ENCODE results near the gene GPC5.

Gene GPC5

DNA sequence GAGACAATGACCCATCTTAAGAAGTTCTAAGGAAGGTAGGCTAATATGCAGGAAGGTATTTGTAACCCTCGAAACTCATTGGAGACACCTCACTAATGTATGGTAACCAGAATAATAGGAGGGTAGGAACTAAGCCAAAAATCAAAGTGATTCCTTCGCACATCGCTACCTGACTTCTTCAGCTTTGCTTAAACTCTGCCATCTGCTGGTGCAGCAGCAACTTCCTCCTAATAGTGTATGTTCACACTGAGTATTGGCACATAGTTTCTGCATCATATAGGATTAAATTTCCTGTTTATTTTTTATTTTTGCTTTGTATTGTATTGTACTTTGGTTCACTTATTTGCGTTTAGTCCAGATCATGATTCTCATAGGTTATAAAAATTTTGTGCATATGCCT, 676.2 kb downstream of the GPC5 start:
- peak; percentile 10 for DNase-seq

DNA sequence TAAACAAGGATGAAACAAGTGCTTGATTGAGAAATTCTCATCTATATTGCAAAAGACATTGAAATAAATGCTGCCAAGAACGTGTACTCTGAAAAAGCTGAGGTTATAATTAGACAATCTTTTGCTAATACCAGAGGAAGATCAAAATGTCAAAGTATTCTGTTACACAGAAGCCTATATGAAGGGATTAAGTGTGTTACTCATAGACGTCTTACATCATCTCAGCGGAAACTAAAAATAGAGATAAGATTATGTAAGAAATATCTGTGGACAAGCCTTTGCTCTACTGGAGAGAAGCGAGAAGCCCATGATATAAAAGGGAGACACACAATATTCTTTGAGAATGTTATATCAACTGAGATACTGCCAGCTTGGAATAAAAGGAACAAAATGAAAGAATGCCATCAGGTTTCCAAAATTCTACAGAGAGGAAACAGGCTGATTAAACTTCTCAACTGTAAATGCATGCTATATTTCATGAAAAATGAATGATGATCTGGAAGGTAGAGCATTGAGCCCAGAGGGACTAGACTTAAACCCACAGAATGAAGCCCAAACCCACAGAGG, 699.0 kb downstream of the GPC5 start:
- no peak for DNase-seq

DNA sequence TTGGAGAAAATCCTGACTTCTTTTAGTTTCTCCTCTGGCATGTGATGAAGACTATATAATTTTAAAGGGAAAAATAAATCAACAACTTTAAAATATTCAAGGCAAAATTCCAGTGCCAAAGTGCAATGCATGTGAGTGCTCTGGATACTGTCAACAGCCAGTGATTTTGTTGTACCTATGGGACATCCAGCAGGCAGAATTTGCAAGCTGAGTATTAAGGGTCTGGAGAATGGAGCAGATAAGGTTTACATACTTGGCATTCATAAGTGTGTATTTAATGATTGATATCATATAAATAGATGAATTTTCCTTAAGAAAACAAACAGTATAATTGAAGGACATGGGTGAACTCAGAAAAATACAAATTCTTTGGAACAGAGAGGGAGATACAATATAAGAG, 703.4 kb downstream of the GPC5 start:
- DNase-seq = no peak

DNA sequence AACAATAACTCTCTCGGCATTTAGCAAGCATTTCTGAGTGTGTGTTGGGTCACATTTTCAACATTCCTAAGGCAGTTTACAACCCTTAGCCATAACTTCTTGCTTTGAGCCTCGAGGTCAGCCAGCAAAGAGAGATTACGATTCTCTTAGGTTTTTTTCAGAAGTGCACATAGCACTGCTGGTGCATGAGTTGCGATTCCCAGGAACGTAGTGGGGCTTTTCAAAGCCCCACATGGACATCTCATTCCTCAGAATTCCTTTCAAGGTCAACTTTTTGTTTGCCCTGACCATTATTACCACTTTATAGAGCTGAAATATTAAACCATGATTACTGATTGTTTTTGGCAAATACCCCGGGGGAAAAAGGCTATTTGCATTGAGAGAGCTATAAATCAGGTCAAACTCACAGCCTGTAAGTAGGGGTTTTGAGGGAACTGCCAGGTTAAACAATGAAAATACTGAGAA, 705.3 kb downstream of the GPC5 start:
- no peak for DNase-seq

DNA sequence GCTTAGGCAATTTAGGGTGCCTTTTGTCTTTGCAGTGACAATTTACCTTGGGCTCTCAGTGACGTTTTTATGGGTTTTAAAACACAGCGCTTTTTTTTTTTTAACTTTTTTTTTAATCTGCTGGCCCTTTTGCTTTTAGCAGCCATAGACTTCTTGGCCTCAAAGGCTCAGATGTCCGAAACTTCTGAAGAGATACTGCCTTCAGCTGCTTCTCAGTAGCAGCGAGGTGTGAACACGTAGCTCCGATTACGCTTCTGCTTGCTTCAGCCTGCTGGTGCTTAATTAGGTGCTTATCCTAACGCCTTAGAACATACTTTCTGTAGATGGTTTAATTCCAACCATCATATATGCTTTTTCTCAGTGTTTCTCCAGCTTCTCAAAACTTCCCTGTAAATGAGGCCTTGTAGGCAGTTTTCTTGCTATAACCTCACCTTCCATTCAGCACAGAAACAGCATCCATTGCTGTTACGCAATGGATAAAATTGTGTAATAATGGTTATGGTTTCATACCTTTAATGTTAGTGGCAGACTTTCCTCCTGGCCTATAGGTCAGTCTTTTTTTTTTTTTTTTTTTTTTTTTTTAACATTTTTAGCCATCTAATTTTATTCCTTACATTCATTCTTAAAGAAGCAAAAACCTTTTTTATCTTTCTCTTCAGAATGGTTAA, 723.9 kb downstream of the GPC5 start:
- no peak for DNase-seq

DNA sequence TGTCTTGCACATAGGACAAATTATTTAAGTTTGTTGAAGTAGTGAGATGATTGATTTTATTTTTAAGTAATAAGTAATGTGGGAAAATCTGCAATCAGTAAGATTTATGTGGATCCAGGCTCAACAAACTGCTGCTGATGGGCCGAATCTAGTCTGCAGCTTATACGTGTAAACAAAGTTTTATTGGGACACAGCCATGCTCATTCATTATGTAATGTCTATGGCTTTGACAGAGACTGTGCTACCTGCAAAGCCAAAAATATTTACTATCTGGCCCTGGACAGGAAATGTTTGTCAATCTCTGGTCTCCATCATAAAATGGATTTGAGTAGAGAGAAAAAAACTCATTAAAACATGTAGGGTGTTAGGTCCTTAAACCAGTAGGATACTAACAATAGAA, 728.0 kb downstream of the GPC5 start:
- no peak for DNase-seq

DNA sequence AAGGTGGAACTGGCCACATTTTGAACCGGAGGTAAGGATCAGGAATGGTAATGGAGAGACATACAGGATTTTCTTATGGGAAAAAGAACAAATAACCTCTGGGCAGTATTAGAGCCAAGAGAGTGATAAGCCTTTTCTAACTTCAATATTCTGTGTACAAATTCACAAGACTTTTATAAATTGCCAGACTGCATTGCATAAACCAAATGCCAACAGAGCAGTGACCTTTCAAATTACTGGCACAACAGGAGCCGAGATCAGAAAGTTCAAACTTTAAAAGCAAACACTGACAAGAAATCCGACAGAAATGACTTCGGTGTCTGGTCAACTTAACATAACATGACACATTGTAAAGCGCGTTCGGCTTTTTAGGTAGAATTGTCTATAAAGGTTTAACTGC, 737.1 kb downstream of the GPC5 start:
- no peak for DNase-seq

DNA sequence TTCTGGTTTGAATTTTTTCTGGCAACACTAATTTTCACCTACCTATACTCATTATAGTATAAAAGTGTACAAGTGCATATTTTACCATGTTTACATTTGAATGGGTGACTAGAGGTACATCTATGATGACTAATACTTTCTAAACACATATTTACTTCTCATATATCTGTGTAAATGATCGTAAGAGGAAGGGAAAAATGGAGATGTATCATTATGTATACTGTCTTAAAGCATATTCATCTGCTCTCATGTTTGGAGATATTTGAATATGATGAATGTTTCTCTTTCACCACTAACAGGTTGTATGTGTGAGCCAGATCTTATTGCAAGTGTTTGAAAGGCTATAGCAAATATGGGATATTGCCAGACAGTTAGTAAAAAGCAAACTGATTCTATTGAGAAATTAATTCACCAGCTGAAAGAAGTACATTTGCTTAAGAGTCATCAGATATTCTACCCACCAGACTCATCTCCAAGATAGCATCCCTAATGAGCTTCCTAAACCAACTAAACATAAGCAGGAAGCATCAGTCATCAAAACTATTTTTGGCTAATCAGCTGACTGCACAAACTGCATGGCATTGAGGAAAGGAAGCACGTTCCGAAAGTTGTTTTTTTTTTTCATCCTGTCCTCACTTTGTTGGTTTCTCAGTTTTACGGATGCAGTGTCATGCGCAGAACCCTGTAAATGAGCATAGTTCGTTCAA, 738.2 kb downstream of the GPC5 start:
- DNase-seq = no peak

DNA sequence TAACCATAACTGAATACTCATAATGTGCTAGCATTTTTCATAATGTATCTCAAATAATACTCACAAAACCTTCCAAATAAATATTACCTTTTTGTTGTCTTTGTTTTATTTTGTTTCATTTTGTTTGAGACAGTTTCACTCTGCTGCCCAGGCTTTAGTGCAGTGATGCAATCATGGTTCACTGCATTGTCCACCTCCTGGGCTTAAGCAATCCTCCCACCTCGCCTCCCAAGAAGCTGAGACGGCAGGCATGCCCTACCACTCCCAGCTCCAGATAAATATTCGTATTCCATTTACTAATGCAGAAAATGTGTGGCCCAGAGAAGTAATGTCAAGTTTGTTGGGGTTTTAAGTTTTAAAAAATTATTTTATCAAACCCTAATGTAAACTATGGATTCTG, 739.1 kb downstream of the GPC5 start:
- no peak for DNase-seq

DNA sequence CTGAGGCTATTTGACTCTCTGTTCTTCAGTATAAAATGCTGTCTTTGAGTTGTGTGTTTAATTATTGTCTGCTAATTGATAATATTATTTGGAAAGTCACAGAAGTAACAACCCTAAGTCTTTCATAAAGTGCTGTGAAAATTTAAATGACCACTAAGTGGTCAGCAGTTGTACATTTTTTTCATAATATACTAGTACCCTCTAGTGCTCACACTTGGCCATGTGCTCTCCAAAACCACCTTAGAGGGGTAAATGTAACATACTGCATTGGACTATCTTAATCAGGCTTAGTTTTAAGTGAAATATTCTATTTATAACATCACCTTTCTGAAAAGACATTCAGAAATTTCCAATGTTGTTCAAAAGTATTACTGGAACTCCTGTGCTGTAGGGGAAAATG, 745.3 kb downstream of the GPC5 start:
- DNase-seq = no peak

DNA sequence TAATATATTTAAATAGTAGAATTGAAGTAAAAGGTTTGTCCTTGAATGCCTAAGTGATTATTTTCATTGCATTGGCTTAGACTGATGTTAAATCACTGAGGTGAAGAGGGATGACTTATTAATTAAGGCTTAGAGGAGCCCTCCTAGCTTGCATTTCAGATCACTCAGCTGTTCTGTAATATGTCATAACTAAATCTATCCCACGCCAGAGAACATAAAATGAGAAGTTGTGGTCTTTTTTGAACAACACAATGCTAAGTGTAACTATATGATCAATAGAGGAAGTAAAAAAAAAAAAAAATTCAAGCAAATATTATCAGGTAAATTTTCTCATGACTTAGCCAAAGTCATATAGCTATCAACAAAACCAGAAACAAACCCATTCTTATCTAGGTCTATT, 752.2 kb downstream of the GPC5 start:
- DNase-seq = no peak

DNA sequence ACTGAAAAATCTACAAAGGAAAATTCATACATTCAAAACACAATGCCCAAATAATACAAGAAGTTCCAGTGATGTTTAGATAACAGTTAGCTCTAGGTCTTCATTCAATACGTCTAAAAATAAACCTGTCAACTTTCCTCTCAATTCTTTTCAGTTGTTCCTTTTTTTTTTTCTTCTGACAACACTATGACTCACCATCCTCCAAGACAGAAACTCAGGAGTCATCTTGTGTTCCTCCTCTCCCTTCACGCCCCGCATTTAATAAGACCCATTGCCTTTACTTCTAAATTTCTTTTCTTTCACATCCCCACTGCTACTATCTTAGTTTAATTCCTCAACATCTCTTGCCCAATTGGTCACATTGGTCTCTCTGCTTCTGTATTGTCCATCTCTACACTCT, 759.9 kb downstream of the GPC5 start:
- DNase-seq = no peak

DNA sequence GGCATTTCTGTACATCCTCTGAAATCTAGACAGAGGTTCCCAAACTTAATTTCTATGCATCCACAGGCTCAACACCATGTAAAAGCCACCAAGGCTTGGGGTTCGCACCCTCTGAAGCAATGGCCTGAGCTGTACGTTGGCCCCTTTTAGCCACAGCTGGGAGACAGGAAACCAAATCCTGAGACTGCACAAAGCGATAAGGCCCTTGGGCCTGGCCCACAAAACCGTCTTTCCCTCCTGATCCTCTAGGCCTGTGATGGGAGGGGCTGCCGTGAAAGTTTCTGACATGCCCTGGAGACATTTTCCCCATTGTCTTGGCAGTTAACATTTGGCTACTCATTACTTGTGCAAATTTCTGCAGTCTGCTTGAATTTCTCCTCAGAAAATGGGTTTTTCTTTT, 766.4 kb downstream of the GPC5 start:
- no peak for DNase-seq

DNA sequence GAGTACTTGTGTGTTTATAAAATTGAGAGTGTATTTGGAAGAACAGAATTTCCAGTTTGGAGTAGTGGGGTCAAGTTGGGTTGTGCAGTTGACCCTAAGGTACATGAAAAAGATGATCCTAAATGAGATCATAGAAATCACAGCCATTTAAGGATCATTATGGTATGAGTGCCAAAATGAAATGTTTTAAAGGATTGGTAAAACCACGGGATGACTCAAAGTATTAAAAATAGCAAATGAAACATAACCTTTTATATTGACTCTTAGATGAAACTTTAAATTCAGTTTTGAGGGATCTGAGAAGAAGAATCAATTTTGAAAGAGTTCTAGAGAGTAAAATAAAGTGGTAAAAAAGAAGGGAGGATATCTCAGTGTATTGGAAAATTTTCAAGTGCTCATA, 773.8 kb downstream of the GPC5 start:
- DNase-seq = no peak

DNA sequence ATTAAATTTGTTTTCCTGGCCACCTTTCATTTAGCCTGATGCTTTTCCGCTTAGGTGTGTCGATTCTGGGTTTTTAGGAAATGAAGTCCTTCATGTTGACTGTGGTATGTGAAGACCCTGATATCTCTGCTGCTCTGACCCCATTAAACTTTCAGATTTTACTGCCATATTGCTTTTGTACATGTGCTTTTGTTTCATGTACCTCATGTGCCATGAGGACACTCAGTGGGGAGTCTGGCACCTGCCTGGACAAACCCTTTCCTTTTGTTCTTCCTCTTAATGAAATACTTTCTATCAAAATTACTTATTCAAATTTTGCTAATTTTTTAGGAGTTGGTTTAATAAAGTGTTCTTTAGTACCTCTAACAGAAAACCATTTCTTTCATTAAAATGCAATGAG, 774.8 kb downstream of the GPC5 start:
- no peak for DNase-seq

DNA sequence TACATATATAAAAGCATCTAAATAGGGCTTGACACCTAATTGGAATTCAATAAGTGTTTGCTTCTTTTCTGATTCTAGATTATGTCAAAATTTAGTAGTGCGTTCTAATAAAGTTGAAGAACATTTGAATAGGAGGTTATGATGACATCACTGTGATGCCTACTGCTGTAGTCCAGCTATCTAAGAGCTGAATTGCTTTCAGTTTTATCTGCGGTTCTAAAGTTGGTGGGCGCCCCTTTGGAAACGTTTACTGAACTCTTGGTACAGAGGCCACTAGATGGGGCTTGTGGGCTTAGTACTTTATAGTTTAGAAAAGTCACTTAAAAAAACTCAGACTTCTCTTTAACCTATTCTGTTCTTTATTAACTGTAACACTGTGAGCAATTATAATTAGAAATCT, 776.9 kb downstream of the GPC5 start:
- DNase-seq = peak; percentile 25

DNA sequence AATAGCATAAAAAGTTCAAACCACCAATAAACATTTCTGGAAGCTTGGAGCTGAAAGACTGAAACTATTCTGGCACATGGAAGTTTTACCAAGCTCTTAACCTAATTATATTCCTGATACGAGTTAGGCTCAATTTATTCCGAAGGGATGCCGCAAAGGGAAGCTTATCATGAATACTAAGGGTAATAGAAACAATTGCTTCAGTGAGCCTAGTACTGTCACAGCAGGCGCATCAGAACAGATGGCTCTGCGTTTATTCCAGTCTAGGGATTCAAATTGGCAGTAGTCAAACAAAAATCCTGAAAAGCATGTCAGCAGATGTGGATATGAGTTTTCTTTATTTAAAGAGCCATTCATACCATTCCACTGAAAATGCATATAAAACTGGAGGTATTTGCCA, 779.5 kb downstream of the GPC5 start:
- no peak for DNase-seq

DNA sequence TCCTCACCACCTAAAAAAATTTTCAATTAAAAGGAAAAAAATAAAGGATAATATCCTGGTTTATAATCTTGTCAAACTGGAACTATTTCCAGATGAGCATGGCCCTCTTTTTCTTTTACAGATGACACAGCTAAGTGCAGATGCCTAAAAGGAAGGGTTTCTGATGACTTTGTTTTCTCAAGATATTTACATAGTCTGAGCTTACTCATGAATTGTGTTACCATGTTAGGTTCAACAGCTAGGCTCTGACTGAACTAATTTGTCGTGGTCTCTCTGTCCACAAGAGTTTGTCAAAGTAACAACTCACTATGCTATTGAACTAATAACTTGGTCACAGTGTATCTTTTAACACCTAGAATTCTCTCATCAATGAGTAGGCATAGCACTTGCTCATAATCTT, 780.8 kb downstream of the GPC5 start:
- DNase-seq = no peak

DNA sequence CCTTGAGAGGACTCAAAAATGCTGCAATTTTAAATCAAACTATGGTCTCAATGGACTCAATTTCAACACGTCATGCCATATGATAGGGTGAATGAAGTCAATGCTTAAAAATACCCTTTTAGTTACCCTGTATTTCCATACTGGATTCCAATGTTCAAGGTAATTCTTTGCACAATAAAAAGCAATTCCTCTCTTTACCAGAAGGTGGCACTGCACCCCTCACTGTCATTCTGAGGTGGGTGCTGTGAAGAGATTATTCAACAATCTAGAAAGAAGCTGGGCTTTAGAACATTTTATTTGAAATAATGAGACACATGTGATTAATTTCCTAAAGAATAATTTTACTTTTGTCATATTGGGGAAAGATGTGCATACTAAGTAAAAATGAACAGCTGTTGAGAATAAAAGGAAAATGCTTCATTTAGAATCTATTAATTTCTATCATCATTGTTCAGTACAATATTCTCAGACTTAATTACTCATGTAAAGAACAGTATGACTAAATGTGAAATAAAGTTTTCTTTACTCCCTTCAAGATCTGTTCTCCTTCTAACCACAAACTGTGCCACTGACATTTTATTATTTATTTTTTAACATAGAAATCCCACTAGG, 789.1 kb downstream of the GPC5 start:
- DNase-seq = peak; percentile 60

DNA sequence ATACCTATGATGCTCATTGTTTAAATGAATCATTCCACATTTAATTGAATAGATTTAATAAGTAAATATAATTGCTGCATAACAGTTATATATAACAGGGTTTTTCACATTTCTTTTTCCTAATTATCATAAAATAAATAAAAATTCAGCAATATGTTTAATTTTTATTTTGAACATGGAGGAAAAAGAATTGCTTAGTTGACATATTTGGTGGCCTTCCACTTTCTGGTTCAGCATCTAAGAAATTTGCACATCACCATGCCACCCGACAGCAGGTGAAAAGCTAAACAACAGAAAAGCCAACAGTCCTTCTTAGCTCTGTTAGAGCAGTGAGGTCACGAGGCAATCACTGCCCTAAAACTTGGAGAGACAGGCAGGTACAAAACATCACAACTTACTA, 790.2 kb downstream of the GPC5 start:
- DNase-seq = no peak

DNA sequence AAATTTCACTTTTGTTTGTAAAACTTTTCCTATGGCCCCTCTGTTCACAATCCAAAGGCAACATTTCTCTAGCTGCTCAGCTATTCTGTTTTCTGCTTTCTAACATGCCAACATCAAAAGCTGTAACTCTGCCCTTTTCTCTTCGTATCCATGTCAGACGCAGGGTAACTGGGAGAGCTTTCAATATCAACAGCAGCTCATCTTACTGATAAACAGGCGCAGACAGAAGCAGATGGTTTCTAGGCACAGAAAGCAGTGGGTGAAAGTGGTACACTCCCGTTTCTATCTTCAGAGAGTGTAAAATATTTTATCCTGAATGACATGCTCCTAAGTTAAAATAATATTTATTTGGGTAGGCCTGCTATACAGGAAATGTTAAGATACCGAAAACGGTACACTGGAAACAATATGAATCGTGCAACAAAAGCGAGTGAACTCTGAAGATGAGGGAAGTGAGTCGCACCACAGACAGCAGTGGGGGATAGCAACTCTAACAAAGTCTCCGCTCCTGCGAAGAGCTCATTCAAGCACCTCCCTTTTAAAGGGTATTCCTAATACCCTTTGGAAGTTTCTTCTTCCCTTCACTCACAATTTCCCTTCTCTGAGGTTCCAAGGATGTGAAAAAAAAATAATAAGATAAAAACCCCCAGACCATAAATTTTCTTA, 798.3 kb downstream of the GPC5 start:
- peak; percentile 57 for DNase-seq

DNA sequence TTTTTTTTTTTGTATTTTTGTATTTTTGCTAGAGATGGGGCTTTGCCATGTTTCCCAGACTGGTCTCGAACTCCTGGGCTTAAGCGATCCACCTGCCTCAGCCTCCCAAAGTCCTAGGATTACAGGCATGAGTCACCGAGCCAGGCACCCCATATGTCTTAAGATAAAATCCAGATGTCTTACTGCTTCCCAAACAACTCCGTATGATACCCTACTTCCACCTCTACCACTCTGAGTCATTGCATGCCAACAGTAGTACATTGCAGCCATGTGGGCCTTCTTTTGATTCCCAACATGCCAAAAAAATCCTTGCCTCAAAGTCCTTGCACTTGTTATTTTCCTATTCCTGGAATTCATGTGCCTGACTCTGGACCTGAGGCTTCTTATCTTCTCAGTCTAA, 799.2 kb downstream of the GPC5 start:
- no peak for DNase-seq

DNA sequence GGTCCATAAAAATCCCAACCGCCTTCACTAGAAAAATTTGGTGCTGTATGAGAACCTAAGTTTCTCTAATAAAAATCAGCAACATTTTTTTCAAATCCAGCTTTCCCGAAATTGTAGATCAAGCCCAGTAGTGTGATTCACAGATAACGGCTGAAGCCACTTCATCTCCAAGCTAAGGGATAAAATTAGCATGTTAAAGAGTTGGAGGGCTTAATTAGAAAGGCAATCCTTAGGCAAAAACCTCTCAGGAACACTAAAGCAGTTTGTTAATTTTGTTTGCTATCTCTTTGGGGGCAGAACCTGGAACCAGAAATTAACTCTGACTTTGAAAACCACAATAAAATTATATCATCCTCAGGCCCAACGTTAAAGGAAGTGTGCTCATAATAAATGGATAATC, 820.2 kb downstream of the GPC5 start:
- DNase-seq = no peak

DNA sequence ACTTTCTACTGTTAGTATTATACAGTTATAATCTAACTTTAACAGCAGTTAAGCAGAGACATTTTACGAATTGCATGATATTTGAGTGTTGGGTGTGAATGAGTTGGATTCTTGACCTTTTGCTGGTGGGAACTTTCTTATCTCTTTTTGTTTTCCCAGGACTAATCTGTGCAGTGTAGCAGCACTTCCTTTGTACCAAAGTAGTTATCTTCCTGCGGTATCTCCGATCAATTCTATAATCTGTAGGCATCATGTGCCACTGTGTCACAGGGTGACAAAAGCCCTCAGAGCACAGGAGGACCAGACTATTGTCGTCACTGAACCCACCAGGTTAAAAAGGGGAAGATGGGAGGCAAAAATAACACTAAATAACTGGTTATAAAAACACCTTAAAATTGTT, 823.5 kb downstream of the GPC5 start:
- DNase-seq = no peak

Measured in NCI-H1092 (cell line).